ENCODE measurements around the gene HSD17B12.

The HSD17B12 gene

GRCh38 chr11:43708776-43709175, 28.2 kb downstream of the HSD17B12 start:
- Histone ChIP-seq H3K4me1 (ENCODE audit: control insufficient read depth in 2 of 2, insufficient read depth in 1 of 2, low read depth in 1 of 2, low read length in 2 of 2) (no peaks in the 10 kb centered on the region), H3K9me3 (replicated peaks in 1 of 2; ENCODE audit: control insufficient read depth in 2 of 2, insufficient read depth in 1 of 2, low read depth in 1 of 2, low read length in 2 of 2) (peaks cover 0 to 2% of the 10 kb centered on the region in 2 donors), H4K8ac (ENCODE audit: low read depth, low read length) (no peak overlapping the region), H3K4me3 (ENCODE audit: low read length in 2 of 2) (no peak overlapping the region), H3K79me1 (ENCODE audit: low read depth, low read length) (peaks cover 3% of the 10 kb centered on the region), H3K27ac (replicated peaks; ENCODE audit: low read length) (no peak overlapping the region), H2BK15ac (ENCODE audit: low read length) (no peak overlapping the region), H3K4ac (ENCODE audit: low read length) (no peak overlapping the region), H3K23ac (ENCODE audit: low read depth, low read length, poor library complexity) (no peak overlapping the region), H4K91ac (ENCODE audit: low read depth, low read length, poor library complexity) (no peak overlapping the region), H3K36me3 (replicated peaks in 1 of 2; ENCODE audit: control insufficient read depth in 2 of 2, insufficient read depth in 2 of 2, low read length in 2 of 2) (peaks cover 0 to 5% of the 10 kb centered on the region in 2 donors), H3K27me3 (ENCODE audit: control insufficient read depth in 3 of 3, insufficient read depth in 3 of 3, low read depth in 1 of 3, low read length in 3 of 3) (no peaks in the 10 kb centered on the region), H2BK12ac (ENCODE audit: low read length) (no peak overlapping the region), H3K9ac (ENCODE audit: low read depth, low read length, poor library complexity) (no peak overlapping the region), H3K14ac (ENCODE audit: low read length) (no peak overlapping the region), H2AK5ac (ENCODE audit: low read depth, low read length) (no peak overlapping the region), H3K18ac (ENCODE audit: low read length) (no peak overlapping the region), H2AFZ (ENCODE audit: low read length) (no peak overlapping the region), H2BK120ac (ENCODE audit: low read depth, low read length) (no peak overlapping the region), H3K4me2 (ENCODE audit: insufficient read depth, low read length, poor library complexity, severe bottlenecking) (no peak overlapping the region), H2BK5ac (ENCODE audit: low read length) (no peak overlapping the region)
- no peak for DNase-seq (ENCODE audit: low spot score)
- WGBS, 2 donors (ENCODE audit: extremely low coverage in 2 of 2, insufficient read length in 2 of 2, insufficient replicate concordance in 1 of 2), result no CpG with 5 or more reads among the region's 4 CpGs

GRCh38 chr11:43709689-43710088, 29.2 kb downstream of the HSD17B12 start:
- no CpG with 5 or more reads among the region's 1 CpG for WGBS, 2 donors (ENCODE audit: extremely low coverage in 2 of 2, insufficient read length in 2 of 2, insufficient replicate concordance in 1 of 2)
- no peak overlapping the region for H3K4ac ChIP-seq (ENCODE audit: low read length)

DNA sequence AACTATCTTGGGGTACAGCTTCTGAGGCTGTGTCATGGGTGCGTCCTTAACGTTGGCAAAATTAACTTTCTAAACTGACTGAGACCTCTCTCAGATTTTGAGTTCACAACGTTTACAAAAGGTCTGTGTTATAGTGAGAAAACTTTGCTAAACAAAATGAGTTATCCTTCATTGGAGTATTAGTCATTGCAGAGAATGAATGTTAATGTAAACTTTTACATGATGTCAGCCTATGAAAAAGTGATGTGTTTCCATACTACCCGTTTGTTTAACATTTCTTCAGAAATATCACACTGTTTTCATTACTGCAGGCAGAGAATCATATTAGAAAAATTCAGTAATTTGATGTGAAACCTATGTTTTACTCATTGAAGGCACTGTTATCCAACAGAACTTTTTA, 32.1 kb downstream of the HSD17B12 start:
- Histone ChIP-seq H3K9me3 (replicated peaks in 1 of 2; ENCODE audit: control insufficient read depth in 2 of 2, insufficient read depth in 1 of 2, low read depth in 1 of 2, low read length in 2 of 2) (peaks cover 0 to 6% of the 10 kb centered on the region in 2 donors), H2BK120ac (ENCODE audit: low read depth, low read length) (no peak overlapping the region), H2BK12ac (ENCODE audit: low read length) (no peak overlapping the region), H3K4me1 (ENCODE audit: control insufficient read depth in 2 of 2, insufficient read depth in 1 of 2, low read depth in 1 of 2, low read length in 2 of 2) (no peaks in the 10 kb centered on the region), H3K27ac (replicated peaks; ENCODE audit: low read length) (no peak overlapping the region), H4K8ac (ENCODE audit: low read depth, low read length) (no peak overlapping the region), H3K23ac (ENCODE audit: low read depth, low read length, poor library complexity) (no peak overlapping the region), H2AFZ (ENCODE audit: low read length) (no peak overlapping the region), H2BK15ac (ENCODE audit: low read length) (no peak overlapping the region), H3K9ac (ENCODE audit: low read depth, low read length, poor library complexity) (no peak overlapping the region), H3K27me3 (ENCODE audit: control insufficient read depth in 3 of 3, insufficient read depth in 3 of 3, low read depth in 1 of 3, low read length in 3 of 3) (no peaks in the 10 kb centered on the region), H2BK5ac (ENCODE audit: low read length) (no peak overlapping the region), H2AK5ac (ENCODE audit: low read depth, low read length) (no peak overlapping the region), H3K4me2 (ENCODE audit: insufficient read depth, low read length, poor library complexity, severe bottlenecking) (no peak overlapping the region), H3K4me3 (ENCODE audit: low read length in 2 of 2) (no peak overlapping the region), H3K79me1 (ENCODE audit: low read depth, low read length) (no peaks in the 10 kb centered on the region), H3K14ac (ENCODE audit: low read length) (no peak overlapping the region), H4K91ac (ENCODE audit: low read depth, low read length, poor library complexity) (no peak overlapping the region), H3K4ac (ENCODE audit: low read length) (no peak overlapping the region), H3K36me3 (replicated peaks in 1 of 2; ENCODE audit: control insufficient read depth in 2 of 2, insufficient read depth in 2 of 2, low read length in 2 of 2) (peaks cover 0 to 5% of the 10 kb centered on the region in 2 donors), H3K18ac (ENCODE audit: low read length) (no peak overlapping the region)
- WGBS, 2 donors (ENCODE audit: extremely low coverage in 2 of 2, insufficient read length in 2 of 2, insufficient replicate concordance in 1 of 2), result no CpG with 5 or more reads among the region's 4 CpGs
- no peak for DNase-seq (ENCODE audit: low spot score)

More at GRCh38 chr11:43709689-43710088, 29.2 kb downstream of the HSD17B12 start:
- no peak overlapping the region for H2BK5ac ChIP-seq (ENCODE audit: low read length)
- H3K27ac ChIP-seq (replicated peaks; ENCODE audit: low read length), result no peak overlapping the region
- no peak overlapping the region for H2BK120ac ChIP-seq (ENCODE audit: low read depth, low read length)
- H3K4me1 ChIP-seq (ENCODE audit: control insufficient read depth in 2 of 2, insufficient read depth in 1 of 2, low read depth in 1 of 2, low read length in 2 of 2), result no peaks in the 10 kb centered on the region
- no peak for DNase-seq (ENCODE audit: low spot score)
- H3K4me3 ChIP-seq (ENCODE audit: low read length in 2 of 2), result no peak overlapping the region
- no peak overlapping the region for H3K14ac ChIP-seq (ENCODE audit: low read length)
- no peak overlapping the region for H4K8ac ChIP-seq (ENCODE audit: low read depth, low read length)
- H3K9me3 ChIP-seq (replicated peaks in 1 of 2; ENCODE audit: control insufficient read depth in 2 of 2, insufficient read depth in 1 of 2, low read depth in 1 of 2, low read length in 2 of 2), result peaks cover 0 to 2% of the 10 kb centered on the region in 2 donors
- H3K36me3 ChIP-seq (replicated peaks in 1 of 2; ENCODE audit: control insufficient read depth in 2 of 2, insufficient read depth in 2 of 2, low read length in 2 of 2), result peaks cover 0 to 5% of the 10 kb centered on the region in 2 donors
- no peak overlapping the region for H3K4me2 ChIP-seq (ENCODE audit: insufficient read depth, low read length, poor library complexity, severe bottlenecking)
- no peak overlapping the region for H2BK12ac ChIP-seq (ENCODE audit: low read length)
- no peak overlapping the region for H3K9ac ChIP-seq (ENCODE audit: low read depth, low read length, poor library complexity)
- H2AK5ac ChIP-seq (ENCODE audit: low read depth, low read length), result no peak overlapping the region
- no peak overlapping the region for H3K18ac ChIP-seq (ENCODE audit: low read length)
- no peak overlapping the region for H2BK15ac ChIP-seq (ENCODE audit: low read length)
- H3K79me1 ChIP-seq (ENCODE audit: low read depth, low read length), result peaks cover 3% of the 10 kb centered on the region
- H4K91ac ChIP-seq (ENCODE audit: low read depth, low read length, poor library complexity), result no peak overlapping the region
- H3K23ac ChIP-seq (ENCODE audit: low read depth, low read length, poor library complexity), result no peak overlapping the region
- H2AFZ ChIP-seq (ENCODE audit: low read length), result no peak overlapping the region
- H3K27me3 ChIP-seq (ENCODE audit: control insufficient read depth in 3 of 3, insufficient read depth in 3 of 3, low read depth in 1 of 3, low read length in 3 of 3), result no peaks in the 10 kb centered on the region

GRCh38 chr11:43718373-43718772, 37.8 kb downstream of the HSD17B12 start:
- no CpG with 5 or more reads among the region's 1 CpG for WGBS, 2 donors (ENCODE audit: extremely low coverage in 2 of 2, insufficient read length in 2 of 2, insufficient replicate concordance in 1 of 2)
- H3K23ac ChIP-seq (ENCODE audit: low read depth, low read length, poor library complexity), result no peak overlapping the region
- H2BK120ac ChIP-seq (ENCODE audit: low read depth, low read length), result no peak overlapping the region
- no peak overlapping the region for H4K91ac ChIP-seq (ENCODE audit: low read depth, low read length, poor library complexity)
- no peak overlapping the region for H2BK12ac ChIP-seq (ENCODE audit: low read length)
- H4K8ac ChIP-seq (ENCODE audit: low read depth, low read length), result no peak overlapping the region
- no peak overlapping the region for H3K14ac ChIP-seq (ENCODE audit: low read length)
- H3K36me3 ChIP-seq (replicated peaks in 1 of 2; ENCODE audit: control insufficient read depth in 2 of 2, insufficient read depth in 2 of 2, low read length in 2 of 2), result peaks cover 0 to 9% of the 10 kb centered on the region in 2 donors
- H3K4me2 ChIP-seq (ENCODE audit: insufficient read depth, low read length, poor library complexity, severe bottlenecking), result no peak overlapping the region
- no peak overlapping the region for H3K9ac ChIP-seq (ENCODE audit: low read depth, low read length, poor library complexity)
- H3K27me3 ChIP-seq (ENCODE audit: control insufficient read depth in 3 of 3, insufficient read depth in 3 of 3, low read depth in 1 of 3, low read length in 3 of 3), result no peaks in the 10 kb centered on the region
- no peak for DNase-seq (ENCODE audit: low spot score)
- no peak overlapping the region for H3K18ac ChIP-seq (ENCODE audit: low read length)
- no peak overlapping the region for H2AK5ac ChIP-seq (ENCODE audit: low read depth, low read length)
- H2AFZ ChIP-seq (ENCODE audit: low read length), result no peak overlapping the region
- no peak overlapping the region for H2BK5ac ChIP-seq (ENCODE audit: low read length)
- H3K9me3 ChIP-seq (replicated peaks in 1 of 2; ENCODE audit: control insufficient read depth in 2 of 2, insufficient read depth in 1 of 2, low read depth in 1 of 2, low read length in 2 of 2), result peaks cover 0 to 12% of the 10 kb centered on the region in 2 donors
- H3K79me1 ChIP-seq (ENCODE audit: low read depth, low read length), result peaks cover 2% of the 10 kb centered on the region
- H3K4ac ChIP-seq (ENCODE audit: low read length), result no peak overlapping the region
- H3K27ac ChIP-seq (replicated peaks; ENCODE audit: low read length), result no peak overlapping the region
- no peak overlapping the region for H3K4me3 ChIP-seq (ENCODE audit: low read length in 2 of 2)
- H2BK15ac ChIP-seq (ENCODE audit: low read length), result no peak overlapping the region
- no peaks in the 10 kb centered on the region for H3K4me1 ChIP-seq (ENCODE audit: control insufficient read depth in 2 of 2, insufficient read depth in 1 of 2, low read depth in 1 of 2, low read length in 2 of 2)
